Amniotic stem cell (primary cell): ENCODE results near the gene HMGB3.
"Not testable (repeated sequence)": the region's sequence is repeated elsewhere in the genome, so short reads cannot be mapped to it uniquely, and the experiment has no call there.

Experiments
- DNase-seq: peaks from one replicate; lab custom pipeline; 2025; lab: John Stamatoyannopoulos, UW

Gene HMGB3

GRCh38 chrX:150977411-150978162 lies 5.5 kb upstream of the HMGB3 start:
- DNase-seq = no peak

- DNase-seq = no peak
Observed at GRCh38 chrX:150980186-150980585, 2.9 kb upstream of the HMGB3 start.

GRCh38 chrX:150980711-150981110 lies 2.4 kb upstream of the HMGB3 start:
- DNase-seq = no peak

- DNase-seq = no peak
Observed at GRCh38 chrX:150982235-150982787, 824 bp upstream of the HMGB3 start.

- DNase-seq = no peak
Observed at GRCh38 chrX:150983521-150984168, 510 bp downstream of the HMGB3 start.

- DNase-seq = no peak
Observed at GRCh38 chrX:150984169-150984824, 1.2 kb downstream of the HMGB3 start.

- not testable (repeated sequence) for DNase-seq
Observed at GRCh38 chrX:150987687-150988086, 4.6 kb downstream of the HMGB3 start.

GRCh38 chrX:150989420-150989819 lies 6.3 kb downstream of the HMGB3 start:
- no peak for DNase-seq

- no peak for DNase-seq
Observed at GRCh38 chrX:150990910-150991309, 7.8 kb downstream of the HMGB3 start.

GRCh38 chrX:151000861-151001331 lies 17.8 kb downstream of the HMGB3 start:
- no peak for DNase-seq

GRCh38 chrX:151004085-151004484 lies 20.9 kb downstream of the HMGB3 start:
- DNase-seq = no peak

- no peak for DNase-seq
Observed at GRCh38 chrX:151006410-151007109, 23.4 kb downstream of the HMGB3 start.

- DNase-seq = no peak
Observed at GRCh38 chrX:151009582-151009981, 26.4 kb downstream of the HMGB3 start.

- no peak for DNase-seq
Observed at GRCh38 chrX:151013164-151013743, 30.1 kb downstream of the HMGB3 start.

GRCh38 chrX:151015684-151016083 lies 32.5 kb downstream of the HMGB3 start:
- no peak for DNase-seq

GRCh38 chrX:151019856-151020255 lies 36.7 kb downstream of the HMGB3 start:
- DNase-seq = no peak

GRCh38 chrX:151030845-151031244 lies 47.7 kb downstream of the HMGB3 start:
- DNase-seq = no peak

- no peak for DNase-seq
Observed at GRCh38 chrX:151031391-151031975, 48.3 kb downstream of the HMGB3 start.

GRCh38 chrX:151039351-151039750 lies 56.2 kb downstream of the HMGB3 start:
- no peak for DNase-seq
